ENCODE results near the gene VCAM1. TPM values are rescaled to one million over a fixed set of nuclear protein-coding genes. Genes with fewer than 3 reads are reported as not detected.
"Not testable (repeated sequence)": the region's sequence is repeated elsewhere in the genome, so short reads cannot be mapped to it uniquely, and the experiment has no call there.

The VCAM1 gene
- total RNA-seq, 1 donor from 2014 or later = 6.9 TPM

GRCh38 chr1:100762461-100762860 lies 42.9 kb downstream of the VCAM1 start:
- intact Hi-C loops (cut with DNase I) = no loop called here

DNA sequence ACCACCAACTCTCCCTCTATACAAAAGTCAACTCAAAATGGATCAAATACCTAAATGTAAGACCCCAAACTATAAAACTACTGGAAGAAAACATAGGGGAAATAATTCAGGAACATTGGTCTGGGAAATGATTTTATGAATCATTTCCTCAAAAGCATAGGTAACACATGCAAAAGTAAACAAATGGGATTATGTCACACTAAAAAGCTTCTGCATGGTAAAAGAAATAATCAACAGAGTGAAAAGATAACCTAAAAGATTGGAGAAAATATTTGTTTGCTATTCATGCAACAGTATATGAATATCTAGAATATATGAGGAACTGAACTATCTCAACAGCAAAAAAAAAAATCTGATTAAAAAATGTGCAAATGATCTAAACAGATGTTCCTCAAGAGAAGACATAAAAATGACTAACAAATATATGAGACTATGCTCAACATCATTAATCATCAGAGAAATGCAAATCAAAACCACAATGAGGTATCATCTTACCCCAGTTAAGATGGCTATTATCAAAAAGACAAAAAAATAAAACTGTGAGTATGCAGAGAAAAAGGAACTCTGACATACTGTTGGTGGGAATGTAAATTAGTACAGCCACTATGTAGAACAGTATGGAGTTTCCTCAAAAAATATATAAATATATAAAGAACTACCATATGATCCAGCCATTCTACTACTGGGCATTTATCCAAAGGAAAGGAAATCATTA lies 47.8 kb downstream of the VCAM1 start:
- DNase-seq (ENCODE audit: low spot score) = no peak
- intact Hi-C loops (cut with DNase I) = no loop called here

More at GRCh38 chr1:100762461-100762860, 42.9 kb downstream of the VCAM1 start:
- DNase-seq (ENCODE audit: low spot score) = no peak

GRCh38 chr1:100769323-100769722 lies 49.8 kb downstream of the VCAM1 start:
- DNase-seq (ENCODE audit: low spot score) = no peak
- intact Hi-C loops (cut with DNase I) = no loop called here

- intact Hi-C loops (cut with DNase I) = no loop called here
- no peak for DNase-seq (ENCODE audit: low spot score)
Observed at GRCh38 chr1:100769906-100770646, 50.5 kb downstream of the VCAM1 start.

GRCh38 chr1:100773444-100773843 lies 53.9 kb downstream of the VCAM1 start:
- intact Hi-C loops (cut with DNase I) = no loop called here
- DNase-seq (ENCODE audit: low spot score) = no peak

DNA sequence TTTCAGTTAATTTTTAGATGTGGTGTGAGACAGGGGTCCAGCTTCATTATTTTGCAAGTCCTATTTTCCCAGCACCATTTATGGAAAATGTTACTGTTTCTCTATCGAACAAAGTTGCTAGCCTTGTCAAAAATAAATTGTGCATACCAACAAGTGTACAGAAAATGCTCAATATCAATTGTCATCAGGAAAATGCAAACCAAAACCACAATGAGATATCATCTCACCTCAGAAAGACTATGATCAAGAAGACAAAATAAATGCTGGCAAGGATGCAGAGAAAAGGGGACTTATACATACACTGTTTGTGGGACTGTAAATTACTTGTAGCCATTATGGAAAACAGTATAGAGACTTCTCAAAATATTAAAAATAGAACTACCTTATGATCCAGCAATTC lies 54.8 kb downstream of the VCAM1 start:
- DNase-seq (ENCODE audit: low spot score) = no peak
- intact Hi-C loops (cut with DNase I) = no loop called here

GRCh38 chr1:100775483-100775882 lies 55.9 kb downstream of the VCAM1 start:
- intact Hi-C loops (cut with DNase I) = no loop called here
- DNase-seq (ENCODE audit: low spot score) = no peak

DNA sequence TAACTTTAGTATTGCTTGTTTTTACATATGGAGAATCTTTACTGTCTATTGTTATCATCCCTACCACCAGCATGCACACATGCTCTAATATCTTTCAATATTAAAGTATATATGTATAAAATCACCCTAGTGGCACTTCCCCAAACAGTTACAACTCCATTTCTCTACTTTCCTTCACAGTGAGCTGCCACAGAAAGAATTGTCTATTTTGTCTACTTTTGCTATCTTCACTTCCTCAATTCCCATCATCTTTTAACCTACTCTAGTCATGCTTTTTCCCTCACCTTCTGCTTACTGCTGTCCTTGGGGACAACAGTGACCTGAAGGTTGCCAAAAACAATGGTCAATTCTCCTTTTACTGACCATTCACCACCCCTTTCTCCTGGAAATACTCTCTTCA lies 59.2 kb downstream of the VCAM1 start:
- DNase-seq (ENCODE audit: low spot score) = no peak
- intact Hi-C loops (cut with DNase I) = no loop called here

GRCh38 chr1:100780814-100781213 lies 61.3 kb downstream of the VCAM1 start:
- DNase-seq (ENCODE audit: low spot score) = no peak
- intact Hi-C loops (cut with DNase I) = no loop called here

- intact Hi-C loops (cut with DNase I) = not testable (repeated sequence)
Observed at GRCh38 chr1:100781728-100782127, 62.2 kb downstream of the VCAM1 start.

DNA sequence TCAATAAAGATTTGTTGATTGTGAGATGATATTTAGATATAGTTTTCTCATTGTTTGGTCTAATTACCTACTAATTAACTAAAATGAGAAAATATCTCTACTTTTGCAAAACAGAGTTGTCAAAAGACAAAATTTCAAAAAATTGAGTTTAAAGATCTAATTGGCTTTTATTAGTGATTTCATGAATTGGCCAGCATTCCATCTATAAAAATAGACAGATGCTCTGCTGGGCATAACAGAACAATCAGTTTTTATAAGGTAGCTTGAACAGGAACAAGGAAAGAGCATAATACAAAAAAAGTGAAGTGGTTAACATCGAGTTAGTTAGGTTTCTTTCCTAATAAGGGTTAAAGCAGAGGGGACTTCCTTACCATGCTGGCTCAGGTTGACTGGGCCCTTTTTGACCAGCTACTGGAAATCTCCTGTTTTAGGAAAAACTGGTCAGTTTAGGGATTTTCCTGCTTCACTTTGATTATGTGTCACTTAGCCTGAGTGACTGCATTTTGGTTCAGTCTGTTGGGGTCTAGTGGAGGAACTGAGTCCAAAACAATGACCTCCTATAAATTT lies 63.0 kb downstream of the VCAM1 start:
- no peak for DNase-seq (ENCODE audit: low spot score)
- intact Hi-C loops (cut with DNase I) = no loop called here

More at GRCh38 chr1:100781728-100782127, 62.2 kb downstream of the VCAM1 start:
- not testable (repeated sequence) for DNase-seq (ENCODE audit: low spot score)

DNA sequence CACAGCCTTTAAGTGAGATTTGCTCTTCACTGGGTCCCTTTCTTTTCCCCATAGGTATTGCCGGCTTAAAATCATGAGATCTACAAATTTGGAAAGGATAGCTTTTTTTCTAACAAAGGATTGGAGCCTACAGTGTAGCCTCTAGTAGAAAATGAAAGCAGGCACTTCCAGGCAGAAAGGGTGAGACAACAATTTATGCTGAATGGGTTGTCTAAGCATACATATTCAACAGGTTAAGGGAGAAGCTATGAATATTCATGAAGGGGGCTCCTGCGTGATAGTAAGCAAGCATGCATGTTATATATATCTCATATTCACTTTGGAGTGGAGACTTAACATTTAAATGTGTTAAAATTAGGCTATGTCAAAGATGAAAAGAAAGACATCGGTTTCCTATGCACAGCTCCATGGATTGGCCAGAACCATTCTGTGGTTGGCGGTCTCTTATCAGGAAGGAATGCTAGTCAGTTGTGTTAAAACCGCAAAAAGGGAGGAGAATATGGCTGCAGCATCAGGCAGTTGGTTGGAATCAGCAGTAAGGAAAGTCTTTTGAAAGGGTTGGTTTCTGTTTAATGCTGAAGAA lies 66.0 kb downstream of the VCAM1 start:
- no peak for DNase-seq (ENCODE audit: low spot score)
- intact Hi-C loops (cut with DNase I) = no loop called here

GRCh38 chr1:100786870-100787269 lies 67.3 kb downstream of the VCAM1 start:
- DNase-seq (ENCODE audit: low spot score) = no peak
- intact Hi-C loops (cut with DNase I) = no loop called here

Other genes starting within 250 kb of the VCAM1 start
- 0.13 TPM for gene GPR88, start 181.6 kb upstream of the VCAM1 start, total RNA-seq
- 7.1 TPM for gene EXTL2, start 175.1 kb downstream of the VCAM1 start, total RNA-seq
- 8.5 TPM for gene SLC30A7, start 176.3 kb downstream of the VCAM1 start, total RNA-seq